K562 (cell line): Measurements from ENCODE around the gene TRPM2.

Experiments
- CCAR2 ChIP-seq: fragments of 200-400 bp; formaldehyde crosslinking; IDR thresholded peaks from 2 replicates; pipeline ENCODE4 v1.6.1; 2017; ENCODE audit warnings: mild to moderate bottlenecking, low read depth, low read length
- CREB1 ChIP-seq, 2 experiments: sonication (generic) in 1 of 2; formaldehyde crosslinking in 1 of 2; IDR thresholded peaks; 2 replicates each; pipeline versions ENCODE4 v1.6.1 to v1.8.0; 2012 to 2022; ENCODE audit warnings: inconsistent platforms in 1 of 2, mild to moderate bottlenecking in 1 of 2, missing genetic modification reagents in 1 of 2, moderate library complexity in 1 of 2
- NFIC ChIP-seq: fragments of 450-650 bp; IDR thresholded peaks from 2 replicates; pipeline ENCODE4 v1.6.1; 2017; ENCODE audit warnings: mild to moderate bottlenecking, inconsistent platforms
- RAD21 ChIP-seq, 2 experiments: fragments of 250-450 bp in 1 of 2; fragments of 450-650 bp in 1 of 2; sonication (Bioruptor Pico) in 1 of 2; formaldehyde crosslinking in 1 of 2; IDR thresholded peaks in 1 of 2; conservative IDR thresholded peaks in 1 of 2; 2 replicates each; pipeline versions ENCODE4 v1.4.0 to v1.8.0; 2020 to 2022; ENCODE audit warnings: mild to moderate bottlenecking in 2 of 2, moderate library complexity in 1 of 2
- SIN3A ChIP-seq, 2 experiments: fragments of 150-350 bp in 1 of 2; IDR thresholded peaks; 2 replicates each; pipeline ENCODE4 v1.6.1; 2011 to 2016; ENCODE audit warnings: borderline replicate concordance in 2 of 2, low read depth in 2 of 2, low read length in 2 of 2, mild to moderate bottlenecking in 2 of 2, moderate library complexity in 2 of 2; ENCODE audit not compliant: control insufficient read depth in 1 of 2
- STAT5A ChIP-seq: IDR thresholded peaks from 2 replicates; pipeline ENCODE4 v1.6.1; 2012; ENCODE audit warnings: low read length, inconsistent platforms, borderline replicate concordance
- TAF1 ChIP-seq: IDR thresholded peaks from 2 replicates; pipeline ENCODE4 v1.6.1; 2011; ENCODE audit warnings: mild to moderate bottlenecking, low read length, moderate library complexity; ENCODE audit not compliant: insufficient read depth, control insufficient read depth, severe bottlenecking; ENCODE audit errors: extremely low read depth
- USF2 ChIP-seq: sonication (generic); formaldehyde crosslinking; IDR thresholded peaks from 2 replicates; pipeline ENCODE4 v1.5.0; 2020; ENCODE audit warnings: missing genetic modification reagents
- ZZZ3 ChIP-seq: fragments of 450-650 bp; IDR thresholded peaks from 2 replicates; pipeline ENCODE4 v1.6.1; 2016; ENCODE audit warnings: antibody characterized with exemption, mild to moderate bottlenecking, moderate library complexity
- TF ChIP-seq, protein P1 (sequence below): sonication (generic); formaldehyde crosslinking; IDR thresholded peaks from 2 replicates; pipeline ENCODE4 v1.8.1; 2022; ENCODE audit warnings: missing genetic modification reagents
- TF ChIP-seq, protein P2 (sequence below), 2 experiments: fragments of 450-650 bp in 1 of 2; sonication (generic) in 1 of 2; formaldehyde crosslinking; conservative IDR thresholded peaks; 2 replicates each; pipeline versions ENCODE4 v1.4.0 to v1.8.1; 2020 to 2022; ENCODE audit warnings: mild to moderate bottlenecking in 1 of 2, missing genetic modification reagents in 1 of 2

GRCh38 chr21:44323591-44323990 lies 29.8 kb upstream of the TRPM2 start:
- TF ChIP-seq USF2 (CRISPR knock-in tag) (no peak), CREB1 (IDR thresholded peaks at IDR 0.05) (no peak), CREB1 (CRISPR knock-in tag; IDR thresholded peaks at IDR 0.05) (no peak), NFIC (no peak), SIN3A (IDR thresholded peaks at IDR 0.05; ENCODE audit: borderline replicate concordance in 2 of 2, control insufficient read depth in 1 of 2, low read depth in 2 of 2, low read length in 2 of 2) (no peak), TAF1 (no peak), STAT5A (no peak), ZZZ3 (no peak), CCAR2 (no peak), RAD21 (CRISPR knock-in tag; conservative IDR thresholded peaks at IDR 0.05 in 1 of 2, IDR thresholded peaks at IDR 0.05 in 1 of 2) (no peak)
- TF ChIP-seq, protein P1, sequence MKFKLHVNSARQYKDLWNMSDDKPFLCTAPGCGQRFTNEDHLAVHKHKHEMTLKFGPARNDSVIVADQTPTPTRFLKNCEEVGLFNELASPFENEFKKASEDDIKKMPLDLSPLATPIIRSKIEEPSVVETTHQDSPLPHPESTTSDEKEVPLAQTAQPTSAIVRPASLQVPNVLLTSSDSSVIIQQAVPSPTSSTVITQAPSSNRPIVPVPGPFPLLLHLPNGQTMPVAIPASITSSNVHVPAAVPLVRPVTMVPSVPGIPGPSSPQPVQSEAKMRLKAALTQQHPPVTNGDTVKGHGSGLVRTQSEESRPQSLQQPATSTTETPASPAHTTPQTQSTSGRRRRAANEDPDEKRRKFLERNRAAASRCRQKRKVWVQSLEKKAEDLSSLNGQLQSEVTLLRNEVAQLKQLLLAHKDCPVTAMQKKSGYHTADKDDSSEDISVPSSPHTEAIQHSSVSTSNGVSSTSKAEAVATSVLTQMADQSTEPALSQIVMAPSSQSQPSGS (CRISPR knock-in tag) = no peak
- TF ChIP-seq, protein P2, sequence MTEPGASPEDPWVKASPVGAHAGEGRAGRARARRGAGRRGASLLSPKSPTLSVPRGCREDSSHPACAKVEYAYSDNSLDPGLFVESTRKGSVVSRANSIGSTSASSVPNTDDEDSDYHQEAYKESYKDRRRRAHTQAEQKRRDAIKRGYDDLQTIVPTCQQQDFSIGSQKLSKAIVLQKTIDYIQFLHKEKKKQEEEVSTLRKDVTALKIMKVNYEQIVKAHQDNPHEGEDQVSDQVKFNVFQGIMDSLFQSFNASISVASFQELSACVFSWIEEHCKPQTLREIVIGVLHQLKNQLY (CRISPR knock-in tag; conservative IDR thresholded peaks at IDR 0.05) = no peak
